Endothelial cell (in vitro differentiated cells): ENCODE measurements around the gene THAP6. TPM values are rescaled to one million over a fixed set of nuclear protein-coding genes. Genes with fewer than 3 reads are reported as not detected.

Experiments
- DNase-seq: peaks from one replicate; pipeline ENCODE4 v3.0.0; 2021; ENCODE audit warnings: low spot score
- H3K27ac Mint-ChIP-seq: one replicate; pipeline ENCODE4 v1.8.0; 2021; ENCODE audit warnings: mixed read lengths, inconsistent platforms; ENCODE audit not compliant: unreplicated experiment
- H3K27me3 Mint-ChIP-seq: one replicate; pipeline ENCODE4 v1.8.0; 2021; ENCODE audit warnings: mild to moderate bottlenecking, moderate library complexity, mixed read lengths, inconsistent platforms; ENCODE audit not compliant: unreplicated experiment
- H3K36me3 Mint-ChIP-seq: one replicate; pipeline ENCODE4 v1.8.0; 2021; ENCODE audit warnings: mild to moderate bottlenecking, low read depth, mixed read lengths, inconsistent platforms; ENCODE audit not compliant: unreplicated experiment
- H3K4me1 Mint-ChIP-seq: one replicate; pipeline ENCODE4 v1.8.0; 2021; ENCODE audit warnings: mild to moderate bottlenecking, mixed read lengths, inconsistent platforms; ENCODE audit not compliant: unreplicated experiment
- H3K4me3 Mint-ChIP-seq: one replicate; pipeline ENCODE4 v1.8.0; 2021; ENCODE audit warnings: mild to moderate bottlenecking, mixed read lengths, inconsistent platforms; ENCODE audit not compliant: unreplicated experiment
- H3K9me3 Mint-ChIP-seq: one replicate; pipeline ENCODE4 v1.8.0; 2021; ENCODE audit warnings: mixed read lengths, inconsistent platforms; ENCODE audit not compliant: unreplicated experiment
- total RNA-seq: library from RNA; stranded (reverse); fragmentation: NEBNext Ultra II Directional; extraction: Animal tissue kit (Norgen Biotek cat#: 25700); gene quantifications from one replicate; pipeline ENCODE4 v1.2.1, GENCODE V29; 2021; ENCODE audit not compliant: unreplicated experiment
- TF ChIP-seq, protein P1 (sequence below): fragments of 200-600 bp; sonication (generic); IDR thresholded peaks from one replicate; pipeline ENCODE4 v1.5.0; 2021; ENCODE audit warnings: antibody characterized with exemption; ENCODE audit not compliant: unreplicated experiment

The THAP6 gene
- total RNA-seq, 1 donor from 2014 or later, result 7.3 TPM

DNA sequence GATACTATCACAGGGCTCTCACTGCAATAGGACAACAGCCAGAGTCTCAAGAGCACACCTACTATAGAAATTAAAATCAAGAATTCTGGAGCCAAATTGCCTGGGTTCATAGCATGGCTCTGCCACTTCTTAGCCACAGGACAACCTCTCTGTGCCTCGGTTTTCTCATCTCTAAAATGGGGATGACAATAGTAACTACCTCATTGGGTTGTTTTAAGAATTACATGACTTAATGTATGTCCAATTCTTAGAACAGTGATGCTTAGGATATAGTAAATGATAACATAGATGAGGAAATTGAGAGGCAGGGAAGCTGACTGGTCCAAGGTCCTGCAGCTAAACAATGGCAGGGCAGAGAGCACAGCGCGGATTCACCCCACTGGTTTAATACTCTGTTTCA is 30.6 kb downstream of the THAP6 start:
- Mint-ChIP-seq H3K27ac (no peak overlapping the region), H3K4me1 (peaks cover 6% of the 10 kb centered on the region), H3K9me3 (no peaks in the 10 kb centered on the region), H3K36me3 (no peaks in the 10 kb centered on the region), H3K27me3 (no peaks in the 10 kb centered on the region), H3K4me3 (no peak overlapping the region)
- TF ChIP-seq, protein P1, sequence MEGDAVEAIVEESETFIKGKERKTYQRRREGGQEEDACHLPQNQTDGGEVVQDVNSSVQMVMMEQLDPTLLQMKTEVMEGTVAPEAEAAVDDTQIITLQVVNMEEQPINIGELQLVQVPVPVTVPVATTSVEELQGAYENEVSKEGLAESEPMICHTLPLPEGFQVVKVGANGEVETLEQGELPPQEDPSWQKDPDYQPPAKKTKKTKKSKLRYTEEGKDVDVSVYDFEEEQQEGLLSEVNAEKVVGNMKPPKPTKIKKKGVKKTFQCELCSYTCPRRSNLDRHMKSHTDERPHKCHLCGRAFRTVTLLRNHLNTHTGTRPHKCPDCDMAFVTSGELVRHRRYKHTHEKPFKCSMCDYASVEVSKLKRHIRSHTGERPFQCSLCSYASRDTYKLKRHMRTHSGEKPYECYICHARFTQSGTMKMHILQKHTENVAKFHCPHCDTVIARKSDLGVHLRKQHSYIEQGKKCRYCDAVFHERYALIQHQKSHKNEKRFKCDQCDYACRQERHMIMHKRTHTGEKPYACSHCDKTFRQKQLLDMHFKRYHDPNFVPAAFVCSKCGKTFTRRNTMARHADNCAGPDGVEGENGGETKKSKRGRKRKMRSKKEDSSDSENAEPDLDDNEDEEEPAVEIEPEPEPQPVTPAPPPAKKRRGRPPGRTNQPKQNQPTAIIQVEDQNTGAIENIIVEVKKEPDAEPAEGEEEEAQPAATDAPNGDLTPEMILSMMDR, result no peak
- DNase-seq, result no peak

DNA sequence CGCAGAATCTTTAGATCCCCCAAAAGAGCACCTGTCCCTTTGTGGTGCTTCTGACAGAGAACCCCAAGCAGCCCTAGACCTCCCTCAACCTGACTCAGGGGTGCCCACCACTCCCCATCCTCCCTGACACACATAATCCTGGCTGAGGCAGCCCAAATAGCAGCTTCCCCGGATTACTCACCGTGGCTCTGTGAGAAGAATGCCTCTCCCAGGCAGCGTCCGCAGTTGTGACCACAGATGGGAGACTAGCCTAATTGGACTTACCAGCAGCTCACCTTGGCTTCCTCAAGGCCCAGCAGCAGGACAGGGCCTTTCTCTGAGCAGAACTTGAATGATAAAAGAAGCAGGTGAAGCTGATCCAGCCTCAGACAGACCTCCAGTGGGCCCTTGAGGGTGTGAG is 31.3 kb downstream of the THAP6 start:
- Mint-ChIP-seq H3K36me3 (no peaks in the 10 kb centered on the region), H3K9me3 (no peaks in the 10 kb centered on the region), H3K4me3 (no peak overlapping the region), H3K27ac (no peak overlapping the region), H3K27me3 (no peaks in the 10 kb centered on the region), H3K4me1 (peaks cover 3% of the 10 kb centered on the region)
- TF ChIP-seq, protein P1, result no peak
- no peak for DNase-seq

DNA sequence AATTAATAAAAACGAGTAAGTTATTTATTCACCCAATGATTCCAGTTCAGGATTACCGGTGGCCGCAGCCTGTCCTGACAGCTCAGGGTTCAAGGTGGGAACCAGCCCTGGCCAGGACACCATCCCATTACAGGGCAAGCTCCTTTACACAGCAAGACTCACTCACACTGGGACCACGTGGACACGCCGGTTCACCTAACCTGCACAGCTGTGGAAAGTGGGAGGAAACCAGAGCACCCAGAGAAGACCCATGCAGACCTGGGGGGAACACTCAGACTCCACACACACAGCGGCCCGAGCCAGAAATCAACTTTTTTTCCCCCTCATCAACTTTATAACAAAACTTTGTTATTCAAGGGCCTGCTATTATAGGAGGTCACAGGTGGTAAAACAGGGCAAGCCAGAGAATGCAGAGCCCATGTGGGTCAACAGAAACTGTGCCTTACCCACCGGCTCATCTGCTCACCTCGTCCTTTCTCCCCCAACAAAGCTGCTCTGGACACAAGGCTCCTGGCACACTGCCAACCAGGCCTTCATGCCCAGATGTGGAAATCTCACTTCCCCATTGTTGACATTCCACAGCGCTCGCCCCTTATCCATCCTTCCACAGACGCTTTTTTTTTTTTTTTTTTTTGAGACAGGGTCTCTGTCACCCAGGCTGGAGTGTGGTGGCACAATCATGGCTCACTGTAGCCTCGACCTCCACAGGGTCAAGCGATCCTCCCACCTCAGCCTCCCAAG is 33.5 kb downstream of the THAP6 start:
- peak; percentile 26 for DNase-seq
- no peak overlapping the region for H3K4me3 Mint-ChIP-seq
- no peaks in the 10 kb centered on the region for H3K9me3 Mint-ChIP-seq
- H3K36me3 Mint-ChIP-seq, result no peaks in the 10 kb centered on the region
- H3K4me1 Mint-ChIP-seq, result peaks cover 3% of the 10 kb centered on the region
- no peaks in the 10 kb centered on the region for H3K27me3 Mint-ChIP-seq
- H3K27ac Mint-ChIP-seq, result no peak overlapping the region
- TF ChIP-seq, protein P1, result no peak

DNA sequence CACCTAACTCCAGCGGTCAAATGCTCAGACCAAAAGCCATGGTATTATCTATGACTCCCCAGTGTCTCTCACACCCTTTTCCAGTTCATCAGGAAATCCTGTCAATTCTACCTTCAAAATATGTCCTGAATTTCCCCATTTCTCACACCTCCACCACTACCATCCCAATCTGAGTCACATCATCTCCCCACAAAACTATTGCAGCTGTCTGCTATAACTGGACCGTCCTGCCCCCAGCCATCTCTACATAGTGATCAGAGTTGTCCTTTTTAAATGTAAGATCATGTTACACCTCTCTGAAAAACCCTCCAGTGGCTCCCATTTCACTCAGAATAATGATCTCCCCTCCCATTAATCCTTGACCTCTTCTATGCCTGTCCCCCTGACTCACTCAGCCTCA is 34.7 kb downstream of the THAP6 start:
- no peaks in the 10 kb centered on the region for H3K9me3 Mint-ChIP-seq
- H3K27ac Mint-ChIP-seq, result no peak overlapping the region
- H3K27me3 Mint-ChIP-seq, result no peaks in the 10 kb centered on the region
- H3K36me3 Mint-ChIP-seq, result no peaks in the 10 kb centered on the region
- H3K4me1 Mint-ChIP-seq, result peaks cover 3% of the 10 kb centered on the region
- DNase-seq, result no peak
- TF ChIP-seq, protein P1, result no peak
- H3K4me3 Mint-ChIP-seq, result no peak overlapping the region

DNA sequence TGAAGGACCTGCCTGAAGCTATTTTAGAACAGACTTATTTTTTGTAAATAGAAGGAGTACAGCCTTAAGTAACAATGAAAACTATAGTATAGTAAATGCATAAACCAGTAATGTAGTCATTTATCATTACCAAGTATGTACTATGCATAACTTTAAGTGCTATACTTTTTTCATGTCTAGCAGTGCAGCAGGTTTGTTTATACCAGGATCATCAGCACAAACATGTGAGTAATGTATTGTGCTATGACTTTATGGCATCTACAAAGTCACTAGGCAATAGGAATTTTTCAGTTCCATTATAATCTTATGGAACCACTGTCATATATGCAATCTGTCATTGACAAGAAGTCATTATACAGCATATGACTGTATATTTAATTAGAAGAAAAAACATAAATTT is 38.2 kb downstream of the THAP6 start:
- no peak overlapping the region for H3K4me3 Mint-ChIP-seq
- TF ChIP-seq, protein P1, result no peak
- no peak for DNase-seq
- peaks cover 3% of the 10 kb centered on the region for H3K4me1 Mint-ChIP-seq
- no peak overlapping the region for H3K27ac Mint-ChIP-seq
- no peaks in the 10 kb centered on the region for H3K36me3 Mint-ChIP-seq
- H3K27me3 Mint-ChIP-seq, result no peaks in the 10 kb centered on the region
- no peaks in the 10 kb centered on the region for H3K9me3 Mint-ChIP-seq
